Endothelial cell of umbilical vein (primary cell): ENCODE data around the gene NRXN3. TPM values are rescaled to one million over a fixed set of nuclear protein-coding genes. Genes with fewer than 3 reads are reported as not detected.

Experiments
- BruUV-seq: library from RNA; stranded (reverse); fragments of 400-500 nt; replicated peaks from 2 replicates; lab custom pipeline; 2021; lab: Mats Ljungman, UMichigan
- CTCF ChIA-PET: fragments of 300-600, 350-600 bp; sonication (Branson Sonifier 250); formaldehyde crosslinking; loops from one replicate; lab custom pipeline; 2021; ENCODE audit warnings: antibody characterized with exemption, inconsistent platforms; lab: Charles Lee
- POLR2A ChIA-PET: fragments of 300-600, 350-600 bp; sonication (Branson Sonifier 250); formaldehyde crosslinking; loops from one replicate; lab custom pipeline; 2021; ENCODE audit warnings: antibody characterized with exemption, inconsistent platforms; lab: Charles Lee
- DNase-seq: peaks from one replicate; pipeline ENCODE4 v3.0.0-alpha.2; 2011; ENCODE audit warnings: low read depth, low spot score
- FAIRE-seq: peaks from 2 replicates; lab custom pipeline; 2011; peaks lifted over from hg19 to GRCh38; lab: Jason Lieb, UNC
- H2AFZ ChIP-seq: 2 replicates; pipeline ENCODE4 v1.6.0; 2012; ENCODE audit warnings: low read depth, low read length, control low read depth, inconsistent platforms
- H3K27ac ChIP-seq: 2 replicates; pipeline ENCODE4 v1.5.1; 2011; ENCODE audit warnings: low read depth, mild to moderate bottlenecking, control low read depth, low read length, moderate library complexity; ENCODE audit not compliant: insufficient read depth
- H3K27me3 ChIP-seq, 2 experiments: 2 replicates each; pipeline versions ENCODE4 v1.6.0 to v1.6.1; 2011; ENCODE audit warnings: low read length in 2 of 2, mixed read lengths in 1 of 2; ENCODE audit not compliant: control insufficient read depth in 2 of 2, insufficient read depth in 2 of 2
- H3K36me3 ChIP-seq, 2 experiments: 2 replicates in 1 of 2; 3 replicates in 1 of 2; pipeline ENCODE4 v1.5.1; 2011; ENCODE audit warnings: low read length in 2 of 2, mild to moderate bottlenecking in 1 of 2, moderate library complexity in 1 of 2; ENCODE audit not compliant: control insufficient read depth in 2 of 2, insufficient read depth in 2 of 2; ENCODE audit errors: extremely low read depth in 1 of 2
- H3K4me1 ChIP-seq: 3 replicates; pipeline ENCODE4 v1.5.1; 2011; ENCODE audit warnings: mild to moderate bottlenecking, low read length; ENCODE audit not compliant: control insufficient read depth, insufficient read depth; ENCODE audit errors: extremely low read depth
- H3K4me2 ChIP-seq: 2 replicates; pipeline ENCODE4 v1.6.1; 2011; ENCODE audit warnings: low read length, control low read depth, mixed read lengths; ENCODE audit not compliant: insufficient read depth
- H3K4me3 ChIP-seq, 3 experiments: fragments of 200-600 bp in 1 of 3; sonication (generic), shearing (Covaris generic) in 1 of 3; replicated peaks in 1 of 3; 2 replicates each; pipeline ENCODE4 v1.5.1; 2011 to 2016; ENCODE audit warnings: control low read depth in 3 of 3, low read length in 3 of 3, mild to moderate bottlenecking in 2 of 3, inconsistent platforms in 1 of 3, low read depth in 1 of 3, moderate library complexity in 1 of 3; ENCODE audit not compliant: insufficient read depth in 1 of 3
- H3K79me2 ChIP-seq: 2 replicates; pipeline ENCODE4 v1.6.0; 2012; ENCODE audit warnings: low read length, inconsistent platforms; ENCODE audit not compliant: control insufficient read depth, insufficient read depth
- H3K9ac ChIP-seq: replicated peaks from 2 replicates; pipeline ENCODE3; 2011; ENCODE audit warnings: low read length, control low read depth; ENCODE audit not compliant: insufficient read depth; ENCODE audit errors: extremely low read depth
- H3K9me1 ChIP-seq: replicated peaks from 3 replicates; pipeline ENCODE4 v1.6.0; 2011; ENCODE audit warnings: mild to moderate bottlenecking, low read length; ENCODE audit not compliant: control insufficient read depth, insufficient read depth; ENCODE audit errors: extremely low read depth
- H3K9me3 ChIP-seq: replicated peaks from 2 replicates; pipeline ENCODE4 v1.5.1; 2012; ENCODE audit warnings: low read length, inconsistent platforms; ENCODE audit not compliant: control insufficient read depth, insufficient read depth
- H4K20me1 ChIP-seq: replicated peaks from 2 replicates; pipeline ENCODE3; 2011; ENCODE audit warnings: mild to moderate bottlenecking, low read length; ENCODE audit not compliant: control insufficient read depth, insufficient read depth; ENCODE audit errors: extremely low read depth
- CTCF ChIP-seq, 2 donors: IDR thresholded peaks; 1 replicate in 1 of 2; 2 replicates in 1 of 2; pipeline ENCODE4 v1.5.1; 2011; ENCODE audit warnings: low read length in 2 of 2, mild to moderate bottlenecking in 2 of 2, moderate library complexity in 2 of 2, control low read depth in 1 of 2, inconsistent platforms in 1 of 2, low read depth in 1 of 2; ENCODE audit not compliant: insufficient read depth in 1 of 2; ENCODE audit errors: extremely low read depth in 1 of 2
- EZH2 ChIP-seq: IDR thresholded peaks from 2 replicates; pipeline ENCODE4 v1.6.1; 2012; ENCODE audit warnings: borderline replicate concordance, low read depth, mild to moderate bottlenecking, moderate library complexity, low read length, inconsistent platforms; ENCODE audit not compliant: severe bottlenecking
- FOS ChIP-seq: IDR thresholded peaks from 2 replicates; pipeline ENCODE4 v1.6.1; 2011; ENCODE audit warnings: mild to moderate bottlenecking, low read length, moderate library complexity, borderline replicate concordance; ENCODE audit not compliant: insufficient read depth
- GATA2 ChIP-seq: IDR thresholded peaks from 2 replicates; pipeline ENCODE4 v1.7.0; 2011; ENCODE audit warnings: low read depth, mild to moderate bottlenecking, moderate library complexity, mixed read lengths, low read length; ENCODE audit not compliant: insufficient read length, insufficient read depth
- JUN ChIP-seq: IDR thresholded peaks from 2 replicates; pipeline ENCODE4 v1.6.1; 2011; ENCODE audit warnings: borderline replicate concordance, low read depth; ENCODE audit not compliant: insufficient read length, insufficient read depth
- MAX ChIP-seq: IDR thresholded peaks from 2 replicates; pipeline ENCODE4 v1.6.1; 2011; ENCODE audit not compliant: insufficient read depth, insufficient read length
- MYC ChIP-seq: IDR thresholded peaks from one replicate; pipeline ENCODE4 v1.6.1; 2011; ENCODE audit warnings: mild to moderate bottlenecking, low read depth, low read length
- POLR2A ChIP-seq: IDR thresholded peaks from 2 replicates; pipeline ENCODE4 v1.6.1; 2012; ENCODE audit warnings: low read depth, mild to moderate bottlenecking, control low read depth, low read length
- POLR2AphosphoS5 ChIP-seq: IDR thresholded peaks from 2 replicates; pipeline ENCODE4 v1.6.1; 2012; ENCODE audit warnings: low read depth, mild to moderate bottlenecking, control low read depth, low read length, moderate library complexity; ENCODE audit not compliant: insufficient read depth
- dilution Hi-C: fragments of 300-500 bp; cut with MboI; formaldehyde crosslinking; loops from one replicate; pipeline ENCODE4 v1.15.0; 2019; ENCODE audit warnings: low sequenced_read_pairs; ENCODE audit not compliant: extremely low pct_ligation_motif_present
- intact Hi-C: fragments of 100-400 bp; cut with micrococcal nuclease; formaldehyde crosslinking; loops from one replicate; pipeline ENCODE4 v1.10.0; 2022
- polyA plus RNA-seq, 4 experiments: library from polyadenylated mRNA; depleted of rRNA in 3 of 4; stranded (reverse) in 3 of 4; unstranded in 1 of 4; fragments of >200 nt; gene quantifications; 2 replicates each; pipeline versions ENCODE4 v1.2.1 to v1.2.3, GENCODE V29; 2011 to 2012; ENCODE audit warnings: missing spikeins in 1 of 4
- total RNA-seq: library from RNA; stranded (reverse); gene quantifications from 2 replicates; pipeline ENCODE4 v1.2.3, GENCODE V29; 2021

The NRXN3 gene
- total and polyA plus RNA-seq, 2 donors (not counting 3 experiments of a cell fraction or from before 2014, with no cell fraction given): 0.72 to 4.2 TPM

GRCh38 chr14:79584679-79585078 lies 1414.5 kb downstream of the NRXN3 start:
- Histone ChIP-seq H3K9ac (no peak overlapping the region), H3K27me3 (no peaks in the 10 kb centered on the region), H3K9me1 (no peaks in the 10 kb centered on the region), H3K4me3 (no peak overlapping the region), H3K9me3 (no peaks in the 10 kb centered on the region), H3K36me3 (no peaks in the 10 kb centered on the region), H3K79me2 (no peaks in the 10 kb centered on the region), H4K20me1 (no peaks in the 10 kb centered on the region), H2AFZ (no peak overlapping the region), H3K27ac (no peak overlapping the region), H3K4me1 (no peaks in the 10 kb centered on the region), H3K4me2 (no peak overlapping the region)
- no TSS peak for BruUV-seq
- TF ChIP-seq FOS (peak; percentile 86), MYC (no peak)
- POLR2A ChIA-PET: no interaction called here
- no peak for FAIRE-seq
- DNase-seq: peak; percentile 26
- CTCF ChIA-PET: no interaction called here
- intact Hi-C loops: no loop called here
- dilution Hi-C loops: no loop called here

- Histone ChIP-seq H3K9me3 (no peaks in the 10 kb centered on the region), H3K9me1 (no peaks in the 10 kb centered on the region), H3K27ac (no peak overlapping the region), H3K4me1 (no peaks in the 10 kb centered on the region), H3K79me2 (no peaks in the 10 kb centered on the region), H3K4me2 (no peak overlapping the region), H2AFZ (no peak overlapping the region), H3K36me3 (no peaks in the 10 kb centered on the region), H3K27me3 (no peaks in the 10 kb centered on the region), H3K9ac (no peak overlapping the region), H4K20me1 (no peaks in the 10 kb centered on the region), H3K4me3 (no peak overlapping the region)
- POLR2A ChIA-PET: no interaction called here
- no peak for TF ChIP-seq JUN
- TF ChIP-seq MYC: no peak
- TF ChIP-seq GATA2: no peak
- TF ChIP-seq FOS: no peak
- no peak for TF ChIP-seq CTCF (IDR thresholded peaks at IDR 0.05; ENCODE audit: extremely low read depth in 1 of 2, insufficient read depth in 1 of 2, low read depth in 1 of 2, low read length in 2 of 2)
- TF ChIP-seq POLR2A: no peak
- no peak for TF ChIP-seq POLR2AphosphoS5
- no peak for TF ChIP-seq EZH2
- no peak for TF ChIP-seq MAX
- no peak for FAIRE-seq
- no peak for DNase-seq
- CTCF ChIA-PET: no interaction called here
- dilution Hi-C loops: no loop called here
- BruUV-seq: no TSS peak
- intact Hi-C loops: no loop called here
Measured at GRCh38 chr14:79585845-79586244, 1415.7 kb downstream of the NRXN3 start.
